Tibial nerve (tissue), 4 donors: ENCODE measurements around the gene CABP1.

Experiments
- EP300 ChIP-seq, 2 donors: sonication (generic); formaldehyde crosslinking; IDR thresholded peaks; one replicate each; pipeline ENCODE4 v1.6.1; 2017; ENCODE audit warnings: antibody characterized with exemption in 2 of 2, mild to moderate bottlenecking in 1 of 2
- POLR2A ChIP-seq, 2 donors: fragments of 450-650 bp; IDR thresholded peaks; one replicate each; pipeline ENCODE4 v1.6.1; 2017; ENCODE audit warnings: antibody characterized with exemption in 2 of 2, mild to moderate bottlenecking in 2 of 2, moderate library complexity in 2 of 2
- TF ChIP-seq, protein P1 (sequence below), 5 experiments: fragments of 200-600 bp in 3 of 5; fragments of 450-650 bp in 2 of 5; sonication (generic) in 3 of 5; IDR thresholded peaks; one replicate each; pipeline ENCODE4 v1.5.1; 2016 to 2019; ENCODE audit warnings: antibody characterized with exemption in 5 of 5, mild to moderate bottlenecking in 3 of 5, moderate library complexity in 2 of 5

DNA sequence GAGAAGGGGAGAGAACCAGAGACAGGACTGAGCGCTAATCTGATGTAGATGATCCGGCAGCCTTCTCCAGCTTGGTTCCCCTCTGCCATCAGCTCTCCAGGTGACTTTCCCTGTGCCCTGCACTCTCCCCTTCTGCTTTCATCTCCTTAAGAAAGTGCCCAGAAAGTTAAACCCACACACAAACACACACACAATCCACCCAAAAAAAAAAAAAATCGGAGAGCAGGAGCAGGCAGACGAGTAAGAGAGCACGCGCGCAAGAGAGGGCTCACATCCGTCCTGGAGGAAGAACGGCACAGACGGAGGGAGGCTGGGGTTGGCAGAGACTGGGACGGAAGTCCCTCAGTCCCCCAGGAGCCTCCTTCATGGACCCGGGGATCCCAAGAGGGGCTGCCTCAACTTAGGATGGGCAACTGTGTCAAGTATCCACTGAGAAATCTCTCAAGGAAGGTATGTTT lies 9.8 kb downstream of the CABP1 start:
- TF ChIP-seq POLR2A (IDR thresholded peaks at IDR 0.05) (no peak), EP300 (IDR thresholded peaks at IDR 0.05) (no peak)
- TF ChIP-seq, protein P1, sequence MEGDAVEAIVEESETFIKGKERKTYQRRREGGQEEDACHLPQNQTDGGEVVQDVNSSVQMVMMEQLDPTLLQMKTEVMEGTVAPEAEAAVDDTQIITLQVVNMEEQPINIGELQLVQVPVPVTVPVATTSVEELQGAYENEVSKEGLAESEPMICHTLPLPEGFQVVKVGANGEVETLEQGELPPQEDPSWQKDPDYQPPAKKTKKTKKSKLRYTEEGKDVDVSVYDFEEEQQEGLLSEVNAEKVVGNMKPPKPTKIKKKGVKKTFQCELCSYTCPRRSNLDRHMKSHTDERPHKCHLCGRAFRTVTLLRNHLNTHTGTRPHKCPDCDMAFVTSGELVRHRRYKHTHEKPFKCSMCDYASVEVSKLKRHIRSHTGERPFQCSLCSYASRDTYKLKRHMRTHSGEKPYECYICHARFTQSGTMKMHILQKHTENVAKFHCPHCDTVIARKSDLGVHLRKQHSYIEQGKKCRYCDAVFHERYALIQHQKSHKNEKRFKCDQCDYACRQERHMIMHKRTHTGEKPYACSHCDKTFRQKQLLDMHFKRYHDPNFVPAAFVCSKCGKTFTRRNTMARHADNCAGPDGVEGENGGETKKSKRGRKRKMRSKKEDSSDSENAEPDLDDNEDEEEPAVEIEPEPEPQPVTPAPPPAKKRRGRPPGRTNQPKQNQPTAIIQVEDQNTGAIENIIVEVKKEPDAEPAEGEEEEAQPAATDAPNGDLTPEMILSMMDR (IDR thresholded peaks at IDR 0.05) = no peak
